SK-N-SH treated with all-trans-retinoic acid at 6 μM for 48 hours (cell line): ENCODE measurements around the gene MS4A1.

Experiments
- ATAC-seq: fragments of 200-7000 bp; cut with Tn5 transposase; 3 replicates; pipeline ENCODE4 v1.9.1; 2020; ENCODE audit warnings: mild to moderate bottlenecking, moderate library complexity
- BACH2 ChIP-seq: fragments of 250-450 bp; sonication (Bioruptor Pico); IDR thresholded peaks from 2 replicates; pipeline ENCODE4 v1.9.0; 2021; ENCODE audit warnings: mild to moderate bottlenecking, borderline replicate concordance
- CSDC2 ChIP-seq: fragments of 250-450 bp; sonication (Bioruptor Pico); IDR thresholded peaks from 2 replicates; pipeline ENCODE4 v1.5.0; 2020; ENCODE audit warnings: mild to moderate bottlenecking, moderate library complexity
- ESRRG ChIP-seq: fragments of 250-450 bp; sonication (Bioruptor Pico); IDR thresholded peaks from 2 replicates; pipeline ENCODE4 v1.6.1; 2021; ENCODE audit warnings: mild to moderate bottlenecking
- OSR1 ChIP-seq: fragments of 250-450 bp; sonication (Bioruptor Pico); IDR thresholded peaks from 2 replicates; pipeline ENCODE4 v1.8.0; 2022; ENCODE audit warnings: moderate library complexity, mild to moderate bottlenecking, inconsistent platforms
- PPARA ChIP-seq: fragments of 250-450 bp; sonication (Bioruptor Pico); IDR thresholded peaks from 2 replicates; pipeline ENCODE4 v1.5.0; 2020; ENCODE audit warnings: mild to moderate bottlenecking, borderline replicate concordance
- RARB ChIP-seq: fragments of 250-450 bp; sonication (Bioruptor Pico); IDR thresholded peaks from 2 replicates; pipeline ENCODE4 v1.8.0; 2021; ENCODE audit warnings: mild to moderate bottlenecking, moderate library complexity
- SNAI2 ChIP-seq: fragments of 250-450 bp; sonication (Bioruptor Pico); IDR thresholded peaks from 2 replicates; pipeline ENCODE4 v1.5.0; 2020; ENCODE audit warnings: mild to moderate bottlenecking, moderate library complexity
- TCF4 ChIP-seq: fragments of 250-450 bp; sonication (Bioruptor Pico); IDR thresholded peaks from 2 replicates; pipeline ENCODE4 v1.8.0; 2021; ENCODE audit warnings: mild to moderate bottlenecking, moderate library complexity, borderline replicate concordance
- TOX ChIP-seq: fragments of 250-450 bp; sonication (Bioruptor Pico); IDR thresholded peaks from 2 replicates; pipeline ENCODE4 v1.8.0; 2021; ENCODE audit warnings: mild to moderate bottlenecking, moderate library complexity, borderline replicate concordance
- ZFP3 ChIP-seq: fragments of 250-450 bp; sonication (Bioruptor Pico); IDR thresholded peaks from 2 replicates; pipeline ENCODE4 v1.5.0; 2020; ENCODE audit warnings: mild to moderate bottlenecking, moderate library complexity
- ZFP30 ChIP-seq: fragments of 450-650 bp; formaldehyde crosslinking; IDR thresholded peaks from 2 replicates; pipeline ENCODE4 v1.5.0; 2022; ENCODE audit warnings: mild to moderate bottlenecking, moderate library complexity
- ZNF565 ChIP-seq: fragments of 450-650 bp; formaldehyde crosslinking; conservative IDR thresholded peaks from 2 replicates; pipeline ENCODE4 v1.5.0; 2020; ENCODE audit warnings: low read depth, mild to moderate bottlenecking, moderate library complexity
- ZNF70 ChIP-seq: fragments of 450-650 bp; formaldehyde crosslinking; IDR thresholded peaks from 2 replicates; pipeline ENCODE4 v1.5.0; 2020; ENCODE audit warnings: mild to moderate bottlenecking, moderate library complexity
- ZNF8 ChIP-seq: fragments of 450-650 bp; formaldehyde crosslinking; IDR thresholded peaks from 2 replicates; pipeline ENCODE4 v1.5.0; 2020; ENCODE audit warnings: mild to moderate bottlenecking, moderate library complexity
- TF ChIP-seq, protein P1 (sequence below): fragments of 250-450 bp; sonication (Bioruptor Pico); IDR thresholded peaks from 2 replicates; pipeline ENCODE4 v1.8.0; 2020; ENCODE audit warnings: mild to moderate bottlenecking, moderate library complexity, borderline replicate concordance
- TF ChIP-seq, protein P2 (sequence below): fragments of 250-450 bp; sonication (Bioruptor Pico); IDR thresholded peaks from 2 replicates; pipeline ENCODE4 v1.5.1; 2021; ENCODE audit warnings: mild to moderate bottlenecking, moderate library complexity
- TF ChIP-seq, protein P3 (sequence below): fragments of 250-450 bp; sonication (Bioruptor Pico); IDR thresholded peaks from 2 replicates; pipeline ENCODE4 v1.5.1; 2020; ENCODE audit warnings: low read depth, mild to moderate bottlenecking, moderate library complexity
- TF ChIP-seq, protein P4 (sequence below): fragments of 250-450 bp; sonication (Bioruptor Pico); IDR thresholded peaks from 2 replicates; pipeline ENCODE4 v1.5.0; 2020; ENCODE audit warnings: mild to moderate bottlenecking, moderate library complexity
- TF ChIP-seq, protein P5 (sequence below): fragments of 250-450 bp; sonication (Bioruptor Pico); IDR thresholded peaks from 2 replicates; pipeline ENCODE4 v1.8.0; 2021; ENCODE audit warnings: low read depth, mild to moderate bottlenecking, moderate library complexity, borderline replicate concordance

Gene MS4A1

DNA sequence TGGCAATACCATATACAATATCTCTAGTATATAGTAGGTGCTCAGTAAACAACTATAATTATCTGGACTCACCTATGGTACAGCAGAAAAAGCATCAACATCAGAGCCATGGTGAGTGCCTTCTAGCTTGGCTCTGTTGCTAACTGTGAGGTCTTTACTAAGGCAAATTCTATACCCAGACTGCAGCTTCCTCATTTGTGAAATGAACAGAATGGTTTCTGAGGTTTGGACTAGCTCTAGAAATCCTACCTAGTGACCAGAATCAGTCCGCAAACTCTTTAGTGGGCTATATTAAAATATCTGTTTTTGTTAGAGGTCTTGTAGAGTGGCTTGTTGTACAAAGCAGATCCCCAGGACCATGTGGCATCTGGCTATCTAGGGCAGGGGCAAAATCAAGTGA, 3.7 kb downstream of the MS4A1 start:
- TF ChIP-seq PPARA (CRISPR knock-in tag) = no peak
- TF ChIP-seq, protein P1, sequence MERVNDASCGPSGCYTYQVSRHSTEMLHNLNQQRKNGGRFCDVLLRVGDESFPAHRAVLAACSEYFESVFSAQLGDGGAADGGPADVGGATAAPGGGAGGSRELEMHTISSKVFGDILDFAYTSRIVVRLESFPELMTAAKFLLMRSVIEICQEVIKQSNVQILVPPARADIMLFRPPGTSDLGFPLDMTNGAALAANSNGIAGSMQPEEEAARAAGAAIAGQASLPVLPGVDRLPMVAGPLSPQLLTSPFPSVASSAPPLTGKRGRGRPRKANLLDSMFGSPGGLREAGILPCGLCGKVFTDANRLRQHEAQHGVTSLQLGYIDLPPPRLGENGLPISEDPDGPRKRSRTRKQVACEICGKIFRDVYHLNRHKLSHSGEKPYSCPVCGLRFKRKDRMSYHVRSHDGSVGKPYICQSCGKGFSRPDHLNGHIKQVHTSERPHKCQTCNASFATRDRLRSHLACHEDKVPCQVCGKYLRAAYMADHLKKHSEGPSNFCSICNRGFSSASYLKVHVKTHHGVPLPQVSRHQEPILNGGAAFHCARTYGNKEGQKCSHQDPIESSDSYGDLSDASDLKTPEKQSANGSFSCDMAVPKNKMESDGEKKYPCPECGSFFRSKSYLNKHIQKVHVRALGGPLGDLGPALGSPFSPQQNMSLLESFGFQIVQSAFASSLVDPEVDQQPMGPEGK (CRISPR knock-in tag) = no peak
- TF ChIP-seq, protein P2, sequence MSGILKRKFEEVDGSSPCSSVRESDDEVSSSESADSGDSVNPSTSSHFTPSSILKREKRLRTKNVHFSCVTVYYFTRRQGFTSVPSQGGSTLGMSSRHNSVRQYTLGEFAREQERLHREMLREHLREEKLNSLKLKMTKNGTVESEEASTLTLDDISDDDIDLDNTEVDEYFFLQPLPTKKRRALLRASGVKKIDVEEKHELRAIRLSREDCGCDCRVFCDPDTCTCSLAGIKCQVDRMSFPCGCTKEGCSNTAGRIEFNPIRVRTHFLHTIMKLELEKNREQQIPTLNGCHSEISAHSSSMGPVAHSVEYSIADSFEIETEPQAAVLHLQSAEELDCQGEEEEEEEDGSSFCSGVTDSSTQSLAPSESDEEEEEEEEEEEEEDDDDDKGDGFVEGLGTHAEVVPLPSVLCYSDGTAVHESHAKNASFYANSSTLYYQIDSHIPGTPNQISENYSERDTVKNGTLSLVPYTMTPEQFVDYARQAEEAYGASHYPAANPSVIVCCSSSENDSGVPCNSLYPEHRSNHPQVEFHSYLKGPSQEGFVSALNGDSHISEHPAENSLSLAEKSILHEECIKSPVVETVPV = no peak
- ATAC-seq = no peak

DNA sequence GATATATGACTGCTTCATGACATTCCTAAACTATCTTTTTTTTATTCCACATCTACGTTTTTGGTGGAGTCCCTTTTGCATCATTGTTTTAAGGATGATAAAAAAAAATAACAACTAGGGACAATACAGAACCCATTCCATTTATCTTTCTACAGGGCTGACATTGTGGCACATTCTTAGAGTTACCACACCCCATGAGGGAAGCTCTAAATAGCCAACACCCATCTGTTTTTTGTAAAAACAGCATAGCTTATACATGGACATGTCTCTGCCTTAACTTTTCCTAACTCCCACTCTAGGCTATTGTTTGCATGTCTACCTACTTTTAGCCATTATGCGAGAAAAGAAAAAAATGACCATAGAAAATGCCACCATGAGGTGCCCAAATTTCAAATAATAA, 13.2 kb downstream of the MS4A1 start:
- TF ChIP-seq ZNF565 (CRISPR knock-in tag) = no peak
- TF ChIP-seq TCF4 (CRISPR knock-in tag) = no peak
- no peak for TF ChIP-seq ZNF70
- no peak for TF ChIP-seq ZFP30 (CRISPR knock-in tag)
- TF ChIP-seq CSDC2 = no peak
- TF ChIP-seq, protein P2 = no peak
- TF ChIP-seq SNAI2 (CRISPR knock-in tag) = no peak
- no peak for TF ChIP-seq ESRRG (CRISPR knock-in tag)
- TF ChIP-seq OSR1 (CRISPR knock-in tag) = no peak
- TF ChIP-seq RARB (CRISPR knock-in tag) = no peak
- TF ChIP-seq, protein P3, sequence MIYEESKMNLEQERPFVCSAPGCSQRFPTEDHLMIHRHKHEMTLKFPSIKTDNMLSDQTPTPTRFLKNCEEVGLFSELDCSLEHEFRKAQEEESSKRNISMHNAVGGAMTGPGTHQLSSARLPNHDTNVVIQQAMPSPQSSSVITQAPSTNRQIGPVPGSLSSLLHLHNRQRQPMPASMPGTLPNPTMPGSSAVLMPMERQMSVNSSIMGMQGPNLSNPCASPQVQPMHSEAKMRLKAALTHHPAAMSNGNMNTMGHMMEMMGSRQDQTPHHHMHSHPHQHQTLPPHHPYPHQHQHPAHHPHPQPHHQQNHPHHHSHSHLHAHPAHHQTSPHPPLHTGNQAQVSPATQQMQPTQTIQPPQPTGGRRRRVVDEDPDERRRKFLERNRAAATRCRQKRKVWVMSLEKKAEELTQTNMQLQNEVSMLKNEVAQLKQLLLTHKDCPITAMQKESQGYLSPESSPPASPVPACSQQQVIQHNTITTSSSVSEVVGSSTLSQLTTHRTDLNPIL (CRISPR knock-in tag) = no peak
- TF ChIP-seq TOX (CRISPR knock-in tag) = no peak
- TF ChIP-seq BACH2 (CRISPR knock-in tag) = no peak
- TF ChIP-seq, protein P4, sequence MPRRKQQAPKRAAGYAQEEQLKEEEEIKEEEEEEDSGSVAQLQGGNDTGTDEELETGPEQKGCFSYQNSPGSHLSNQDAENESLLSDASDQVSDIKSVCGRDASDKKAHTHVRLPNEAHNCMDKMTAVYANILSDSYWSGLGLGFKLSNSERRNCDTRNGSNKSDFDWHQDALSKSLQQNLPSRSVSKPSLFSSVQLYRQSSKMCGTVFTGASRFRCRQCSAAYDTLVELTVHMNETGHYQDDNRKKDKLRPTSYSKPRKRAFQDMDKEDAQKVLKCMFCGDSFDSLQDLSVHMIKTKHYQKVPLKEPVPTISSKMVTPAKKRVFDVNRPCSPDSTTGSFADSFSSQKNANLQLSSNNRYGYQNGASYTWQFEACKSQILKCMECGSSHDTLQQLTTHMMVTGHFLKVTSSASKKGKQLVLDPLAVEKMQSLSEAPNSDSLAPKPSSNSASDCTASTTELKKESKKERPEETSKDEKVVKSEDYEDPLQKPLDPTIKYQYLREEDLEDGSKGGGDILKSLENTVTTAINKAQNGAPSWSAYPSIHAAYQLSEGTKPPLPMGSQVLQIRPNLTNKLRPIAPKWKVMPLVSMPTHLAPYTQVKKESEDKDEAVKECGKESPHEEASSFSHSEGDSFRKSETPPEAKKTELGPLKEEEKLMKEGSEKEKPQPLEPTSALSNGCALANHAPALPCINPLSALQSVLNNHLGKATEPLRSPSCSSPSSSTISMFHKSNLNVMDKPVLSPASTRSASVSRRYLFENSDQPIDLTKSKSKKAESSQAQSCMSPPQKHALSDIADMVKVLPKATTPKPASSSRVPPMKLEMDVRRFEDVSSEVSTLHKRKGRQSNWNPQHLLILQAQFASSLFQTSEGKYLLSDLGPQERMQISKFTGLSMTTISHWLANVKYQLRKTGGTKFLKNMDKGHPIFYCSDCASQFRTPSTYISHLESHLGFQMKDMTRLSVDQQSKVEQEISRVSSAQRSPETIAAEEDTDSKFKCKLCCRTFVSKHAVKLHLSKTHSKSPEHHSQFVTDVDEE (CRISPR knock-in tag) = no peak
- TF ChIP-seq, protein P1 (CRISPR knock-in tag) = no peak
- TF ChIP-seq PPARA (CRISPR knock-in tag) = no peak
- ATAC-seq = no peak

DNA sequence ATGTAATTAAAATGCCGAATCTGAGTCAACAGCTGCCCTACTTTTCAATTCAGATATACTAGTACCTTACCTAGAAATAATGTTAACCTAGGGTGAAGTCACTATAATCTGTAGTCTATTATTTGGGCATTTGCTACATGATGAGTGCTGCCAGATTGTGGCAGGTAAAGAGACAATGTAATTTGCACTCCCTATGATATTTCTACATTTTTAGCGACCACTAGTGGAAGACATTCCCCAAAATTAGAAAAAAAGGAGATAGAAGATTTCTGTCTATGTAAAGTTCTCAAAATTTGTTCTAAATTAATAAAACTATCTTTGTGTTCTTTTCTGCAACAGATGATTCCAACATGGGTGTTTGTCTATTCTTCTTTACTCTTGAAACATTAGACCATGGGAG, 14.1 kb downstream of the MS4A1 start:
- no peak for ATAC-seq
- TF ChIP-seq TOX (CRISPR knock-in tag) (no peak), PPARA (CRISPR knock-in tag) (no peak), ZNF8 (CRISPR knock-in tag) (no peak), ZNF565 (CRISPR knock-in tag) (no peak), SNAI2 (CRISPR knock-in tag) (no peak), ZFP30 (CRISPR knock-in tag) (no peak), ZFP3 (CRISPR knock-in tag) (no peak), RARB (CRISPR knock-in tag) (no peak)
- TF ChIP-seq, protein P3 (CRISPR knock-in tag) = no peak
- TF ChIP-seq, protein P5, sequence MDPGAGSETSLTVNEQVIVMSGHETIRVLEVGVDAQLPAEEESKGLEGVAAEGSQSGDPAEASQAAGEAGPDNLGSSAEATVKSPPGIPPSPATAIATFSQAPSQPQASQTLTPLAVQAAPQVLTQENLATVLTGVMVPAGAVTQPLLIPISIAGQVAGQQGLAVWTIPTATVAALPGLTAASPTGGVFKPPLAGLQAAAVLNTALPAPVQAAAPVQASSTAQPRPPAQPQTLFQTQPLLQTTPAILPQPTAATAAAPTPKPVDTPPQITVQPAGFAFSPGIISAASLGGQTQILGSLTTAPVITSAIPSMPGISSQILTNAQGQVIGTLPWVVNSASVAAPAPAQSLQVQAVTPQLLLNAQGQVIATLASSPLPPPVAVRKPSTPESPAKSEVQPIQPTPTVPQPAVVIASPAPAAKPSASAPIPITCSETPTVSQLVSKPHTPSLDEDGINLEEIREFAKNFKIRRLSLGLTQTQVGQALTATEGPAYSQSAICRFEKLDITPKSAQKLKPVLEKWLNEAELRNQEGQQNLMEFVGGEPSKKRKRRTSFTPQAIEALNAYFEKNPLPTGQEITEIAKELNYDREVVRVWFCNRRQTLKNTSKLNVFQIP = no peak
- TF ChIP-seq, protein P1 (CRISPR knock-in tag) = no peak
